ENCODE data around the gene CDC42EP5. TPM values are rescaled to one million over a fixed set of nuclear protein-coding genes. Genes with fewer than 3 reads are reported as not detected.

The CDC42EP5 gene
- total RNA-seq, 2 experiments from 2014 or later, result not detected

GRCh38 chr19:54428323-54429175 is 44.5 kb downstream of the CDC42EP5 start:
- no peak for ATAC-seq
- ChIA-PET POLR2A (interaction anchor here (0.9 to 2.0 kb wide), 2 partner anchors 11 to 20 kb away, joined by 3 to 7 read pairs; partner anchors contain the start of gene LENG8), CTCF (interaction anchor here (1.4 kb wide), 1 partner anchor 37 kb away, joined by 4 read pairs; no protein-coding TSS in a partner anchor)
- Mint-ChIP-seq H3K27ac (no peak overlapping the region), H3K4me3 (no peak overlapping the region), H3K9me3 (ENCODE audit: insufficient read depth) (no peaks in the 10 kb centered on the region), H3K27me3 (ENCODE audit: low read depth) (peaks cover 10% of the 10 kb centered on the region), H3K4me1 (ENCODE audit: low read depth) (peaks cover 2% of the 10 kb centered on the region), H3K36me3 (ENCODE audit: low read depth) (no peaks in the 10 kb centered on the region)
- DNase-seq, result no peak

GRCh38 chr19:54427586-54427985 is 45.5 kb downstream of the CDC42EP5 start:
- Mint-ChIP-seq H3K4me3 (no peak overlapping the region), H3K4me1 (ENCODE audit: low read depth) (peaks cover 2% of the 10 kb centered on the region), H3K27ac (no peak overlapping the region), H3K27me3 (ENCODE audit: low read depth) (peaks cover 10% of the 10 kb centered on the region), H3K36me3 (ENCODE audit: low read depth) (no peaks in the 10 kb centered on the region), H3K9me3 (ENCODE audit: insufficient read depth) (no peaks in the 10 kb centered on the region)
- no peak for DNase-seq
- ChIA-PET POLR2A (interaction anchor here (0.9 kb wide), 1 partner anchor 12 kb away, joined by 3 read pairs; no protein-coding TSS in a partner anchor), CTCF (no interaction called here)
- ATAC-seq, result no peak

- Mint-ChIP-seq H3K36me3 (ENCODE audit: low read depth) (no peaks in the 10 kb centered on the region), H3K27ac (no peak overlapping the region), H3K4me3 (no peak overlapping the region), H3K4me1 (ENCODE audit: low read depth) (peaks cover 2% of the 10 kb centered on the region), H3K9me3 (ENCODE audit: insufficient read depth) (no peaks in the 10 kb centered on the region), H3K27me3 (ENCODE audit: low read depth) (peaks cover 10% of the 10 kb centered on the region)
- ChIA-PET CTCF (interaction anchor here (1.4 to 1.5 kb wide), 2 partner anchors 11 to 35 kb away, joined by 3 to 4 read pairs; no protein-coding TSS in a partner anchor), POLR2A (no interaction called here)
- no peak for ATAC-seq
- no peak for DNase-seq
Measured at GRCh38 chr19:54426291-54426931, 46.7 kb downstream of the CDC42EP5 start.

- POLR2A ChIA-PET, result no interaction called here
Measured at GRCh38 chr19:54425382-54425723, 47.7 kb downstream of the CDC42EP5 start.

GRCh38 chr19:54424660-54425381 is 48.3 kb downstream of the CDC42EP5 start:
- no peak overlapping the region for H3K27ac Mint-ChIP-seq
- H3K4me3 Mint-ChIP-seq, result no peak overlapping the region
- ChIA-PET POLR2A (no interaction called here), CTCF (interaction anchor here (1.5 kb wide), 1 partner anchor 9 kb away, joined by 4 read pairs; no protein-coding TSS in a partner anchor)
- H3K36me3 Mint-ChIP-seq (ENCODE audit: low read depth), result no peaks in the 10 kb centered on the region
- peaks cover 10% of the 10 kb centered on the region for H3K27me3 Mint-ChIP-seq (ENCODE audit: low read depth)
- DNase-seq (no peak), ATAC-seq (no peak)
- no peaks in the 10 kb centered on the region for H3K4me1 Mint-ChIP-seq (ENCODE audit: low read depth)
- no peaks in the 10 kb centered on the region for H3K9me3 Mint-ChIP-seq (ENCODE audit: insufficient read depth)

More at GRCh38 chr19:54425382-54425723, 47.7 kb downstream of the CDC42EP5 start:
- no peaks in the 10 kb centered on the region for H3K4me1 Mint-ChIP-seq (ENCODE audit: low read depth)
- H3K9me3 Mint-ChIP-seq (ENCODE audit: insufficient read depth), result no peaks in the 10 kb centered on the region
- H3K27me3 Mint-ChIP-seq (ENCODE audit: low read depth), result peaks cover 10% of the 10 kb centered on the region
- no peak overlapping the region for H3K27ac Mint-ChIP-seq
- no peak for ATAC-seq
- DNase-seq, result no peak
- no peak overlapping the region for H3K4me3 Mint-ChIP-seq
- CTCF ChIA-PET, result interaction anchor here (1.4 to 1.5 kb wide), 2 partner anchors 10 to 34 kb away, joined by 3 to 4 read pairs; no protein-coding TSS in a partner anchor
- H3K36me3 Mint-ChIP-seq (ENCODE audit: low read depth), result no peaks in the 10 kb centered on the region

GRCh38 chr19:54424201-54424600 is 48.9 kb downstream of the CDC42EP5 start:
- no peaks in the 10 kb centered on the region for H3K4me1 Mint-ChIP-seq (ENCODE audit: low read depth)
- CTCF ChIA-PET, result no interaction called here
- H3K9me3 Mint-ChIP-seq (ENCODE audit: insufficient read depth), result no peaks in the 10 kb centered on the region
- no peaks in the 10 kb centered on the region for H3K36me3 Mint-ChIP-seq (ENCODE audit: low read depth)
- H3K4me3 Mint-ChIP-seq, result no peak overlapping the region
- H3K27ac Mint-ChIP-seq, result no peak overlapping the region
- DNase-seq, result no peak
- H3K27me3 Mint-ChIP-seq (ENCODE audit: low read depth), result peaks cover 8% of the 10 kb centered on the region
- no peak for ATAC-seq
- POLR2A ChIA-PET, result no interaction called here

- H3K27me3 Mint-ChIP-seq (ENCODE audit: low read depth), result peaks cover 10% of the 10 kb centered on the region
- POLR2A ChIA-PET, result interaction anchor here (0.6 kb wide), 1 partner anchor 263 kb away, joined by 3 read pairs; the partner anchor contains the start of gene LENG1
- no peak for ATAC-seq
- peaks cover 13% of the 10 kb centered on the region for H3K4me1 Mint-ChIP-seq (ENCODE audit: low read depth)
- no peaks in the 10 kb centered on the region for H3K36me3 Mint-ChIP-seq (ENCODE audit: low read depth)
- DNase-seq, result no peak
- H3K9me3 Mint-ChIP-seq (ENCODE audit: insufficient read depth), result no peaks in the 10 kb centered on the region
- CTCF ChIA-PET, result interaction anchor here (0.8 to 1.5 kb wide), 2 partner anchors 15 to 30 kb away, joined by 3 read pairs; no protein-coding TSS in a partner anchor
- H3K4me3 Mint-ChIP-seq, result no peak overlapping the region
- no peak overlapping the region for H3K27ac Mint-ChIP-seq
Measured at GRCh38 chr19:54422136-54422535, 51.0 kb downstream of the CDC42EP5 start.

GRCh38 chr19:54421521-54421920 is 51.6 kb downstream of the CDC42EP5 start:
- CTCF ChIA-PET, result interaction anchor here (0.8 to 1.5 kb wide), 2 partner anchors 14 to 29 kb away, joined by 3 read pairs; no protein-coding TSS in a partner anchor
- Mint-ChIP-seq H3K4me3 (no peak overlapping the region), H3K27ac (no peak overlapping the region), H3K36me3 (ENCODE audit: low read depth) (no peaks in the 10 kb centered on the region), H3K9me3 (ENCODE audit: insufficient read depth) (no peaks in the 10 kb centered on the region), H3K27me3 (ENCODE audit: low read depth) (peaks cover 11% of the 10 kb centered on the region), H3K4me1 (ENCODE audit: low read depth) (peaks cover 16% of the 10 kb centered on the region)
- POLR2A ChIA-PET, result no interaction called here
- ATAC-seq (no peak), DNase-seq (no peak)

- DNase-seq (no peak), ATAC-seq (no peak)
- ChIA-PET CTCF (interaction anchor here (1.5 kb wide), 1 partner anchor 14 kb away, joined by 3 read pairs; no protein-coding TSS in a partner anchor), POLR2A (interaction anchor here (1.2 kb wide), 1 partner anchor 27 kb away, joined by 9 read pairs; the partner anchor contains the start of gene LENG8)
- H3K27ac Mint-ChIP-seq, result no peak overlapping the region
- H3K4me3 Mint-ChIP-seq, result no peak overlapping the region
- no peaks in the 10 kb centered on the region for H3K36me3 Mint-ChIP-seq (ENCODE audit: low read depth)
- H3K4me1 Mint-ChIP-seq (ENCODE audit: low read depth), result peaks cover 16% of the 10 kb centered on the region
- H3K9me3 Mint-ChIP-seq (ENCODE audit: insufficient read depth), result no peaks in the 10 kb centered on the region
- H3K27me3 Mint-ChIP-seq (ENCODE audit: low read depth), result peaks cover 10% of the 10 kb centered on the region
Measured at GRCh38 chr19:54421169-54421516, 52.0 kb downstream of the CDC42EP5 start.

- H3K27me3 Mint-ChIP-seq (ENCODE audit: low read depth), result peaks cover 12% of the 10 kb centered on the region
- H3K4me3 Mint-ChIP-seq, result no peak overlapping the region
- DNase-seq (no peak), ATAC-seq (no peak)
- peaks cover 16% of the 10 kb centered on the region for H3K4me1 Mint-ChIP-seq (ENCODE audit: low read depth)
- H3K36me3 Mint-ChIP-seq (ENCODE audit: low read depth), result no peaks in the 10 kb centered on the region
- H3K9me3 Mint-ChIP-seq (ENCODE audit: insufficient read depth), result no peaks in the 10 kb centered on the region
- H3K27ac Mint-ChIP-seq, result no peak overlapping the region
- ChIA-PET CTCF (interaction anchor here (1.5 to 3.2 kb wide), 3 partner anchors 13 to 154 kb away, joined by 3 to 13 read pairs (median 10); no protein-coding TSS in a partner anchor), POLR2A (interaction anchor here (0.8 to 1.2 kb wide), 3 partner anchors 9 to 43 kb away, joined by 3 to 9 read pairs (median 4); partner anchors contain the start of genes LENG8 and LENG9)
Measured at GRCh38 chr19:54420383-54421168, 52.5 kb downstream of the CDC42EP5 start.

GRCh38 chr19:54420068-54420382 is 53.1 kb downstream of the CDC42EP5 start:
- H3K9me3 Mint-ChIP-seq (ENCODE audit: insufficient read depth), result no peaks in the 10 kb centered on the region
- ATAC-seq (no peak), DNase-seq (no peak)
- no peak overlapping the region for H3K4me3 Mint-ChIP-seq
- H3K27ac Mint-ChIP-seq, result no peak overlapping the region
- no peaks in the 10 kb centered on the region for H3K36me3 Mint-ChIP-seq (ENCODE audit: low read depth)
- H3K27me3 Mint-ChIP-seq (ENCODE audit: low read depth), result peaks cover 13% of the 10 kb centered on the region
- CTCF ChIA-PET, result interaction anchor here (0.8 to 3.2 kb wide), 3 partner anchors 19 to 154 kb away, joined by 3 to 13 read pairs (median 10); no protein-coding TSS in a partner anchor
- H3K4me1 Mint-ChIP-seq (ENCODE audit: low read depth), result peaks cover 16% of the 10 kb centered on the region
- POLR2A ChIA-PET, result interaction anchor here (0.8 to 1.2 kb wide), 3 partner anchors 8 to 44 kb away, joined by 3 to 9 read pairs (median 4); partner anchors contain the start of genes LENG8 and LENG9

Measured in activated CD8-positive, alpha-beta T cell treated with anti-CD3 and anti-CD28 coated beads, Interleukin-2, amount 10 ng/mL, durations not matched to agents 7 days and 5 days (primary cell).